Measurements from ENCODE around the gene MAD2L1BP.

GRCh38 chr6:43648248-43648647 lies 12.6 kb downstream of the MAD2L1BP start:
- TF ChIP-seq CTCF (conservative IDR thresholded peaks at IDR 0.05): no peak
- TF ChIP-seq EZH2 (IDR thresholded peaks at IDR 0.05; ENCODE audit: low read depth): no peak

Data from PC-9 (cell line).